T-helper 2 cell treated with Interferon-gamma antibody and Interleukin-4, amounts not matched to agents 5 μg/mL and 100 μg/mL, for 36 hours (primary cell): ENCODE data around the gene MAD2L2.

ENCODE experiments used
- DNase-seq: peaks from one replicate; pipeline ENCODE4 v3.0.0; 2021; ENCODE audit warnings: low spot score
- H3K27ac Mint-ChIP-seq: one replicate; pipeline ENCODE4 v1.8.0; 2021; ENCODE audit warnings: mild to moderate bottlenecking, mixed read lengths
- H3K27me3 Mint-ChIP-seq: one replicate; pipeline ENCODE4 v1.8.0; 2021; ENCODE audit warnings: low read depth, mixed read lengths
- H3K36me3 Mint-ChIP-seq: one replicate; pipeline ENCODE4 v1.8.0; 2021; ENCODE audit warnings: low read depth, mixed read lengths
- H3K4me1 Mint-ChIP-seq: one replicate; pipeline ENCODE4 v1.8.0; 2021; ENCODE audit warnings: low read depth, mixed read lengths
- H3K4me3 Mint-ChIP-seq: one replicate; pipeline ENCODE4 v1.8.0; 2022; ENCODE audit warnings: mild to moderate bottlenecking, moderate library complexity, mixed read lengths
- H3K9me3 Mint-ChIP-seq: one replicate; pipeline ENCODE4 v1.8.0; 2021; ENCODE audit warnings: mixed read lengths

Gene MAD2L2

GRCh38 chr1:11681071-11681771 is at the start of gene MAD2L2:
TSS of gene MAD2L2 (minus strand) at chr1:11681148. CDS start at chr1:11680601, 547 bp downstream.
- Mint-ChIP-seq H3K27me3 (peaks cover 7% of the 10 kb centered on the region), H3K9me3 (no peaks in the 10 kb centered on the region)

GRCh38 chr1:11730429-11730891 is 49.5 kb upstream of the MAD2L2 start:
- H3K9me3 Mint-ChIP-seq = no peaks in the 10 kb centered on the region
- peaks cover 39% of the 10 kb centered on the region for H3K4me1 Mint-ChIP-seq
- no peaks in the 10 kb centered on the region for H3K36me3 Mint-ChIP-seq
- peak overlapping the region; percentile 85 for H3K4me3 Mint-ChIP-seq
- DNase-seq = peak; percentile 46
- H3K27me3 Mint-ChIP-seq = peaks cover 1% of the 10 kb centered on the region
- H3K27ac Mint-ChIP-seq = peak overlapping the region; percentile 72

More at GRCh38 chr1:11681071-11681771, at the start of gene MAD2L2:
- peaks cover 5% of the 10 kb centered on the region for H3K36me3 Mint-ChIP-seq
- DNase-seq = peak; percentile 91
- H3K4me1 Mint-ChIP-seq = peaks cover 8% of the 10 kb centered on the region
- H3K4me3 Mint-ChIP-seq = peak within 1 kb of the TSS; percentile 89
- H3K27ac Mint-ChIP-seq = peak within 1 kb of the TSS; percentile 89

- Mint-ChIP-seq H3K4me1 (peaks cover 42% of the 10 kb centered on the region), H3K4me3 (peak overlapping the region; percentile 85), H3K27me3 (peaks cover 3% of the 10 kb centered on the region), H3K9me3 (no peaks in the 10 kb centered on the region), H3K36me3 (no peaks in the 10 kb centered on the region), H3K27ac (peak overlapping the region; percentile 72)
- DNase-seq = no peak
These were observed 48.8 kb upstream of the MAD2L2 start for GRCh38 chr1:11729498-11730428.

- no peak overlapping the region for H3K4me3 Mint-ChIP-seq
- no peaks in the 10 kb centered on the region for H3K36me3 Mint-ChIP-seq
- peaks cover 3% of the 10 kb centered on the region for H3K27me3 Mint-ChIP-seq
- peaks cover 42% of the 10 kb centered on the region for H3K4me1 Mint-ChIP-seq
- no peak overlapping the region for H3K27ac Mint-ChIP-seq
- no peak for DNase-seq
- no peaks in the 10 kb centered on the region for H3K9me3 Mint-ChIP-seq
These were observed 48.2 kb upstream of the MAD2L2 start for GRCh38 chr1:11729155-11729497.

- no peak for DNase-seq
- no peak overlapping the region for H3K4me3 Mint-ChIP-seq
- H3K27ac Mint-ChIP-seq = no peak overlapping the region
- peaks cover 42% of the 10 kb centered on the region for H3K4me1 Mint-ChIP-seq
- H3K9me3 Mint-ChIP-seq = no peaks in the 10 kb centered on the region
- H3K36me3 Mint-ChIP-seq = no peaks in the 10 kb centered on the region
- peaks cover 7% of the 10 kb centered on the region for H3K27me3 Mint-ChIP-seq
These were observed 47.3 kb upstream of the MAD2L2 start for GRCh38 chr1:11728126-11728806.

GRCh38 chr1:11727119-11727518 is 46.2 kb upstream of the MAD2L2 start:
- H3K4me1 Mint-ChIP-seq = peaks cover 37% of the 10 kb centered on the region
- no peaks in the 10 kb centered on the region for H3K9me3 Mint-ChIP-seq
- no peaks in the 10 kb centered on the region for H3K36me3 Mint-ChIP-seq
- H3K27ac Mint-ChIP-seq = no peak overlapping the region
- H3K27me3 Mint-ChIP-seq = peaks cover 7% of the 10 kb centered on the region
- DNase-seq = no peak
- no peak overlapping the region for H3K4me3 Mint-ChIP-seq

GRCh38 chr1:11725616-11726015 is 44.7 kb upstream of the MAD2L2 start:
- H3K9me3 Mint-ChIP-seq = no peaks in the 10 kb centered on the region
- no peak for DNase-seq
- no peak overlapping the region for H3K4me3 Mint-ChIP-seq
- peaks cover 11% of the 10 kb centered on the region for H3K27me3 Mint-ChIP-seq
- no peaks in the 10 kb centered on the region for H3K36me3 Mint-ChIP-seq
- H3K27ac Mint-ChIP-seq = no peak overlapping the region
- H3K4me1 Mint-ChIP-seq = peaks cover 30% of the 10 kb centered on the region

- Mint-ChIP-seq H3K27me3 (peaks cover 11% of the 10 kb centered on the region), H3K27ac (no peak overlapping the region), H3K4me3 (no peak overlapping the region), H3K36me3 (no peaks in the 10 kb centered on the region), H3K4me1 (peaks cover 21% of the 10 kb centered on the region), H3K9me3 (no peaks in the 10 kb centered on the region)
- DNase-seq = no peak
These were observed 41.6 kb upstream of the MAD2L2 start for GRCh38 chr1:11722538-11722937.

GRCh38 chr1:11721311-11721710 is 40.4 kb upstream of the MAD2L2 start:
- Mint-ChIP-seq H3K36me3 (no peaks in the 10 kb centered on the region), H3K9me3 (no peaks in the 10 kb centered on the region), H3K27ac (no peak overlapping the region), H3K4me1 (peaks cover 21% of the 10 kb centered on the region), H3K4me3 (no peak overlapping the region), H3K27me3 (peaks cover 11% of the 10 kb centered on the region)
- DNase-seq = no peak

- H3K4me1 Mint-ChIP-seq = peaks cover 19% of the 10 kb centered on the region
- H3K27ac Mint-ChIP-seq = no peak overlapping the region
- no peaks in the 10 kb centered on the region for H3K36me3 Mint-ChIP-seq
- peaks cover 16% of the 10 kb centered on the region for H3K27me3 Mint-ChIP-seq
- H3K4me3 Mint-ChIP-seq = no peak overlapping the region
- no peaks in the 10 kb centered on the region for H3K9me3 Mint-ChIP-seq
- no peak for DNase-seq
These were observed 39.6 kb upstream of the MAD2L2 start for GRCh38 chr1:11720525-11720924.

GRCh38 chr1:11720033-11720376 is 39.1 kb upstream of the MAD2L2 start:
- Mint-ChIP-seq H3K27me3 (peaks cover 13% of the 10 kb centered on the region), H3K36me3 (no peaks in the 10 kb centered on the region), H3K27ac (no peak overlapping the region), H3K4me1 (peaks cover 14% of the 10 kb centered on the region), H3K9me3 (no peaks in the 10 kb centered on the region), H3K4me3 (peak overlapping the region; percentile 86)
- no peak for DNase-seq

- Mint-ChIP-seq H3K27ac (peak overlapping the region; percentile 83), H3K27me3 (peaks cover 13% of the 10 kb centered on the region), H3K4me3 (peak overlapping the region; percentile 86), H3K9me3 (no peaks in the 10 kb centered on the region), H3K4me1 (peaks cover 11% of the 10 kb centered on the region), H3K36me3 (no peaks in the 10 kb centered on the region)
- peak; percentile 67 for DNase-seq
These were observed 38.5 kb upstream of the MAD2L2 start for GRCh38 chr1:11719313-11720032.

- H3K9me3 Mint-ChIP-seq = no peaks in the 10 kb centered on the region
These were observed 34.1 kb upstream of the MAD2L2 start for GRCh38 chr1:11714831-11715575.

More at GRCh38 chr1:11714831-11715575, 34.1 kb upstream of the MAD2L2 start:
- no peak overlapping the region for H3K27ac Mint-ChIP-seq
- H3K4me1 Mint-ChIP-seq = peaks cover 10% of the 10 kb centered on the region
- no peak for DNase-seq
- H3K36me3 Mint-ChIP-seq = no peaks in the 10 kb centered on the region
- peaks cover 5% of the 10 kb centered on the region for H3K27me3 Mint-ChIP-seq
- H3K4me3 Mint-ChIP-seq = no peak overlapping the region
